Activated naive CD4-positive, alpha-beta T cell treated with Interleukin-2 at 50 U/mL for 16 hours (primary cell): Measurements from ENCODE around the gene BPIFA3.
"Not testable (repeated sequence)": the region's sequence is repeated elsewhere in the genome, so short reads cannot be mapped to it uniquely, and the experiment has no call there.

Source experiments
- DNase-seq: peaks from one replicate; pipeline ENCODE4 v3.0.0-alpha.2; 2020

The BPIFA3 gene

DNA sequence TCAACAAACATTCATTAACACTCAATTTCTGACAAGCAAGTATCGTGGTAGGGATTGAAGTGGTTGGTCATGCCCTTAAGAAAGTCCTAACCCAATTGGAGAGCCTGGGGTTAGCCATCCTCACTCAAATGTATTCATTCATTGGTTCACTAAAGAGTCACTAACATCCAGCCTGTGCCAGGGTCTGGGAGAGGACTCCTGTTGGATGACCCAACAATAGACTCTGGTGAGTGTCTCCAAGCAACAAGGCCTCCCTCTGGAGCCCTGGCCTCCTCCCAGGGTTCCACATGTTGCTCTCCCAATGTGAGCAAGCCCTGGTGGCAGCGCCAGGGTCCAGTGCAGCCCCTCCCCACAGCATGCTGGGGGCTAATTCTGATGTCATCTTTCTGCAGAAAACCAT, at the start of gene BPIFA3:
Gene BPIFA3, plus strand, starts transcription at position 301 of the 400 bp plus-strand sequence. CDS start 185 bp downstream, outside the sequence.
- no peak for DNase-seq

GRCh38 chr20:33167859-33168258, 49.3 kb upstream of the BPIFA3 start, which contains the start of gene BPIFA2:
Gene BPIFA2 (plus strand): TSS chr20:33168159. CDS start chr20:33169146, 987 bp downstream.
- DNase-seq: no peak

- DNase-seq: peak; percentile 7
Measured at GRCh38 chr20:33169176-33169794, 47.9 kb upstream of the BPIFA3 start.

DNA sequence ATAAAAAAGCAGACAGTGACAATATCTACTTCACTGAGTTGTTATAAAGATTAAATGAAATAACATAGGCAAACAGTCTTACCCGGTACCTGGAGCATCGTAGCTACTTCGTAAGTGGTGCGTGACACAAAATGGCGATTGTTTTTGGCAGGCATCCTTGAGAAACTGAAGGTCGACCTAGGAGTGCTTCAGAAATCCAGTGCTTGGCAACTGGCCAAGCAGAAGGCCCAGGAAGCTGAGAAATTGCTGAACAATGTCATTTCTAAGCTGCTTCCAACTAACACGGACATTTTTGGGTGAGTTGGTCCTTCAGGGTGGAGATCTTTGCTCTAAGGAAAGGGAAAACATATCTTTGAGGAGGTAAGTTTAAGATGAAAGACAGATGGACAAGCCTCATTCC, 44.4 kb upstream of the BPIFA3 start:
- no peak for DNase-seq

- DNase-seq: no peak
Measured at GRCh38 chr20:33175123-33175522, 42.0 kb upstream of the BPIFA3 start.

GRCh38 chr20:33176101-33176500, 41.1 kb upstream of the BPIFA3 start:
- no peak for DNase-seq

GRCh38 chr20:33177866-33178265, 39.3 kb upstream of the BPIFA3 start:
- no peak for DNase-seq

DNA sequence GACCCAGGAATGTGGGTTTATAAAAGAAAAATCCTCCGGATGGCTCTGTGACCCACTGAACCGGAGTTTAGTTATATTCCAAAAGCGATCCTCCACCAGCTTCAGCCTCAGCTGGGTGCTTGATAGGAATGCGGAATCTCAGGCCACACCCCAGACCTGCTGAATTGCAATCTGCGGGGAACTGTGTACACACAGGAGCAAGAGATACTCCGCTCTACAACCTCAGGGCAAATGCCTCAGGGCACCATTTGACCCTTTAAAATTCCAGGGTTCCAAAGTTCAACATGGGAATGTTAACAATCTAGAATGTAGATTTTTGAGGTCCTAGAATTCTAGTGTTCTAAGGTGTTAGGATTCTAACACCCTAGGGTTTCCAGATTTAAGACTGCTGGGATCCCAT, 38.4 kb upstream of the BPIFA3 start:
- DNase-seq: no peak

- DNase-seq: no peak
Measured at GRCh38 chr20:33180169-33180568, 37.0 kb upstream of the BPIFA3 start.

- no peak for DNase-seq
Measured at GRCh38 chr20:33181482-33182093, 35.6 kb upstream of the BPIFA3 start.

DNA sequence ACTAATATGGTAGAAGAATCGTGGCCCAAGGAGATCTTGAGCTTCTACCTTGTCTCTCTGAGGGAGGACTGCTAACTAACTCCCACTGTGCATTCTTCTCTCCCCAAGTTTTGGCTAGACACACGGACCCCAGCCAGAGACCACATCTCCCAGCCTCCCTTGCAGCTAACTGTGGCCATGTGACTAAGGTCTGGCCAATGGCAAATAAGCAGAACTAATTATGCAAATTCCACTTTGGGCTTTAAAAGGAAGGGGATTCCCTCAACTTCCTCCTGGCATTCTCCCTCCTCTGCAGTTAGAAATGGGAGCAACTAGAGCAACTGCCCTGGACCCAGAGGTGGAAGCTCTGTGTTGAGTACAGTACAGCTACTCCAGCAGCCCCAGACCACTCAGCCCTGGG, 33.8 kb upstream of the BPIFA3 start:
- DNase-seq: no peak

DNA sequence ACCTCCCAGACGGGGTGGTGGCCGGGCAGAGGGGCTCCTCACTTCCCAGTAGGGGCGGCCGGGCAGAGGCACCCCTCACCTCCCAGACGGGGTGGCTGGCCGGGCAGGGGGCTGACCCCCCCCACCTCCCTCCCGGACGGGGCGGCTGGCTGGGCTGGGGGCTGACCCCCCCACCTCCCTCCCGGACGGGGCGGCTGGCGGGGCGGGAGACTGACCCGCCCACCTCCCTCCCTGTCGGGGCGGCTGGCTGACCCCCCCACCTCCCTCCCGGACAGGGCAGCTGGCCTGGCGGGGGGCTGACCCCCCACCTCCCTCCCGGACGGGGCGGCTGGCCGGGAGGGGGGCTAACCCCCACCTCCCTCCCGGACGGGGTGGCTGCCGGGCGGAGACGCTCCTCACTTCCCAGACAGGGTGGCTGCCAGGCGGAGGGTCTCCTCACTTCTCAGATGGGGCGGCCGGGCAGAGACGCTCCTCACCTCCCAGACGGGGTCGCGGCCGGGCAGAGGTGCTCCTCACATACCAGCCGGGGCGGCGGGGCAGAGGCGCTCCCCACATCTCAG, 32.0 kb upstream of the BPIFA3 start:
- not testable (repeated sequence) for DNase-seq

GRCh38 chr20:33187491-33187890, 29.7 kb upstream of the BPIFA3 start:
- no peak for DNase-seq

DNA sequence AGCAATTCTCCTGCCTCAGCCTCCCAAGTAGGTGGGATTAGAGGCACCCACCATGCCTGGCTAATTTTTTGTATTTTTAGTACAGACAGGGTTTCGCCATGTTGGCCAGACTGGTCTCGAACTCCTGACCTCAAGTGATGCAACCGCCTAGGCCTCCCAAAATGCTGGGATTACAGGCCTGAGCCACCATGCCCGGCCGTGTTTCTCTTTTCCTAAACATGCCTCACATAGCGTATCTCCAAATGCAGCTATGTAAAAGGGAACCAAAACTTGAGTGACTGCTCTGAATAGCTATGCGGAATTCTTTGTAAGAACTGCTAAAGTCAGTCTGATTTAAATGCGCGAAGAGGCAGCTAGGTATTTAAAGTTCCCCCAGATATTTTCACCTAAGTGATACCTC, 28.7 kb upstream of the BPIFA3 start:
- no peak for DNase-seq

- DNase-seq: no peak
Measured at GRCh38 chr20:33191484-33191883, 25.7 kb upstream of the BPIFA3 start.

- DNase-seq: no peak
Measured at GRCh38 chr20:33191955-33192354, 25.2 kb upstream of the BPIFA3 start.

DNA sequence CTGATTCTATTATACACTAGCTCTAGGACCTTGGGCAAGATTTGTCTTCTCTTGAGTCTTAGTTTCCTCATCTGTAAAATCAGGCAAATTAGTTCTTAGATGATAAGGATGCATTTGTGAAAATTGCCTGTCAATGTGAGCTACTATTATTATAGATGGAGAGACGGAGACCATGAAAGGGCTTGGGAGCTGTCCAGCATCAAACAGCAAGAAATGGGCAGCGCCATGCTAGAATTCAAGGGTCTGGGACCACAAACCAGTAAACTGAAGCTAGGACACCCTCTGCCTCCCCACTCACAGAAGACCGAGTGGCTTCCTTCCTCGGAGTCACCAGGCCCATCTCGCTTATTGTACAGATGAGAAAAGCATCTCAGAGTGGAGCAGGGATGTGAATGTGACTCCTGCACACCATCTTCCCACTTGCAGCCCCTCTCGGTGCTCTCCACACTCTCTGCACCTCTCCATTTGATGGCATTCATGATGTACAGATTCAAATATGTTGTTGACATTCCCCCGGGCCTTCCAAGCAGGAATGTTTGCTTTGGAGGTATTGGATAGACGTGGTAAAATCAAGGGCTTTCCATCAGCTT, 24.1 kb upstream of the BPIFA3 start:
- DNase-seq: no peak

- no peak for DNase-seq
Measured at GRCh38 chr20:33199026-33199425, 18.1 kb upstream of the BPIFA3 start.

GRCh38 chr20:33202451-33202850, 14.7 kb upstream of the BPIFA3 start:
- DNase-seq: no peak

GRCh38 chr20:33203444-33203843, 13.7 kb upstream of the BPIFA3 start:
- no peak for DNase-seq

DNA sequence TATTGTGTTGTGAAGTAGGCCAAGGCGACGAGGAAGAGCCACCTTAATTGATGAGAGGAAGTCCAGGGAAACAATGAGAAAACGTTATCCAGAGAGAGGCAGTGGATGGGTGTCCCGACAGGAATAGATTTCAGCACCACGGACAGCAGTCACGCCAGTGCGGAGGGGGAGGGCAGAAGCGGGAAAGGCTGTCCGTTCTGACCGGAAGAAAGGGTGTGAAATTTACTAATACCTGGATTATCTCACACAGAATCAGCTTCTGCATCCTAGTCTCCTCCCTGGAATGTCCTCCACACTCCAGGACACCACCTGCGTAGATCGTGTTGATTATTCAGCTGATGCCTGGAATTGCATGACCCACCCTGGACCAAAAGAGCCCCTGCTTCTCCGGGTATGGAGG, 7.4 kb upstream of the BPIFA3 start:
- DNase-seq: peak; percentile 31

DNA sequence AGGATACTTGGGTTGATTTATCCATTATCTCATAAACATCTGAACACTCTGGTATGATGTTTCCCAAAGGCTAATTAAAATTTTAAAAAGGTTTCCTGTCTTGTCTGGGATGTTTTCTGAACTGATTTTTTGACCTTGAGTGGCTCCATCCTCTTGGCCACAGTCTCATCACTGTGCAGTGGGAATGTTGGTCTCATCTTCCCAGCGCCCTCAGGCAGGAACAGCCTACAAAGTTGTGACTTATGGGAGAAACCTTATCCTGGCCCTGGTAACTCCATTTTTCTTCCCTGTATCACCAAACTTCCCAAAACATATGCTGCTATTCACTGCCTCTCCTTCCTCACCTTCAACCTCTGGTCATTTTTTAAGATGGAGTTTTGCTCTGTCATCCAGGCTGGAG, 6.8 kb upstream of the BPIFA3 start:
- DNase-seq: no peak

DNA sequence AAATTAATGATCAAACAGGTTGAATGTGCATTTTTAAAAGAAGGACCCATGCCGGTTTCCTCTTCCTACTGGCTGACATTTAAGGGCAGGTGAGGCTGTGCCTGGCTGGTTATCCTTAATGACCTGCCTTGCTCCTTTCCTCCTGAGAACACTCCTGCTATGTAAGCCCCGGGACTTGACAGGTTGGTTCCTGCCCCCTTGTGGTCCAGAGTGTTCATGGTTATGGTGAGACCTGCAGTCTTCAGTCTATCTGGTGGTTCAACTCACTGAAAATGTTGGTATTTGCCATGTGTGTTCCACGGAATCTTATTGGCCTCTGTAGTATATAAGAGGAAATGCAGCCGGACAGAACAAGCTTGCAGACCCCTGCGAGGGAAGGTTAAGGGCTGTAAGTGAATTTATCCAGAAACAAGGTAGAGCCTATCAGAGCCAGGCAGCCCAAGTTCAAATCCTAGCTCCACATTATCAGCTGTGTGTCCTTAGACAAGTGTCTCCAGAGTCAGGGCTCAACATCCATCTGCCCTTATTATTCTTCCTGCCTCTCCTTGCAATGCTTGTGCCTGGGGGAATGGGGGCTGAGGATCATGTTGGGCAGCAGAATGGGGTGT, 5.2 kb upstream of the BPIFA3 start:
- peak; percentile 4 for DNase-seq

GRCh38 chr20:33224399-33224798, 7.2 kb downstream of the BPIFA3 start:
- no peak for DNase-seq
